ENCODE data around the gene NCOA1. TPM values are rescaled to one million over a fixed set of nuclear protein-coding genes. Genes with fewer than 3 reads are reported as not detected.

Gene NCOA1
- total RNA-seq, 1 experiment from 2014 or later = 15.4 TPM

GRCh38 chr2:24486636-24487205, 4.3 kb upstream of the NCOA1 start:
- Mint-ChIP-seq H3K4me3 (ENCODE audit: unreplicated experiment) (no peak overlapping the region), H3K27ac (ENCODE audit: low read depth, unreplicated experiment) (no peak overlapping the region), H3K9me3 (ENCODE audit: unreplicated experiment) (no peaks in the 10 kb centered on the region), H3K27me3 (ENCODE audit: insufficient read depth, unreplicated experiment) (no peaks in the 10 kb centered on the region), H3K36me3 (ENCODE audit: insufficient read depth, unreplicated experiment) (no peaks in the 10 kb centered on the region), H3K4me1 (ENCODE audit: insufficient read depth, unreplicated experiment) (peaks cover 11% of the 10 kb centered on the region)
- ChIA-PET POLR2A (interaction anchor here (1.6 kb wide), 1 partner anchor 16 kb away, joined by 3 read pairs; no protein-coding TSS in a partner anchor), CTCF (no interaction called here)
- no peak for DNase-seq (ENCODE audit: unreplicated experiment)
- intact Hi-C loops (cut with micrococcal nuclease) = no loop called here
- no peak for TF ChIP-seq CTCF (IDR thresholded peaks at IDR 0.05; ENCODE audit: unreplicated experiment)
- no TSS peak for BruUV-seq (replicated peaks)

GRCh38 chr2:24489465-24490180, 1.4 kb upstream of the NCOA1 start:
- intact Hi-C loops (cut with micrococcal nuclease) = loop anchor here (5.0 kb wide), 1 partner anchor 303 kb away; the partner anchor contains the start of genes CENPO and PTRHD1
- no TSS peak for BruUV-seq (replicated peaks)
- H3K27me3 Mint-ChIP-seq (ENCODE audit: insufficient read depth, unreplicated experiment) = no peaks in the 10 kb centered on the region
- H3K9me3 Mint-ChIP-seq (ENCODE audit: unreplicated experiment) = no peaks in the 10 kb centered on the region
- ChIA-PET POLR2A (interaction anchor here (0.9 to 1.0 kb wide), 2 partner anchors 24 to 293 kb away, joined by 3 read pairs; no protein-coding TSS in a partner anchor), CTCF (interaction anchor here (0.6 to 1.0 kb wide), 2 partner anchors 38 to 59 kb away, joined by 3 to 4 read pairs; no protein-coding TSS in a partner anchor)
- TF ChIP-seq CTCF (IDR thresholded peaks at IDR 0.05; ENCODE audit: unreplicated experiment) = no peak
- H3K4me3 Mint-ChIP-seq (ENCODE audit: unreplicated experiment) = peak overlapping the region; percentile 83
- H3K27ac Mint-ChIP-seq (ENCODE audit: low read depth, unreplicated experiment) = peak overlapping the region; percentile 89
- H3K36me3 Mint-ChIP-seq (ENCODE audit: insufficient read depth, unreplicated experiment) = no peaks in the 10 kb centered on the region
- no peak for DNase-seq (ENCODE audit: unreplicated experiment)
- H3K4me1 Mint-ChIP-seq (ENCODE audit: insufficient read depth, unreplicated experiment) = peaks cover 26% of the 10 kb centered on the region

GRCh38 chr2:24490181-24490689, 819 bp upstream of the NCOA1 start:
- intact Hi-C loops (cut with micrococcal nuclease) = loop anchor here (5.0 kb wide), 1 partner anchor 302 kb away; the partner anchor contains the start of genes CENPO and PTRHD1
- CTCF ChIA-PET = interaction anchor here (0.6 to 1.7 kb wide), 3 partner anchors 38 to 360 kb away, joined by 3 to 4 read pairs (median 3); no protein-coding TSS in a partner anchor
- peak overlapping the region; percentile 83 for H3K4me3 Mint-ChIP-seq (ENCODE audit: unreplicated experiment)
- H3K27ac Mint-ChIP-seq (ENCODE audit: low read depth, unreplicated experiment) = peak overlapping the region; percentile 89
- H3K9me3 Mint-ChIP-seq (ENCODE audit: unreplicated experiment) = no peaks in the 10 kb centered on the region
- DNase-seq (ENCODE audit: unreplicated experiment) = peak; percentile 83
- TF ChIP-seq CTCF (IDR thresholded peaks at IDR 0.05; ENCODE audit: unreplicated experiment) = no peak
- POLR2A ChIA-PET = interaction anchor here (0.9 to 1.9 kb wide), 6 partner anchors 12 to 305 kb away, joined by 3 to 5 read pairs (median 3); no protein-coding TSS in a partner anchor
- peaks cover 26% of the 10 kb centered on the region for H3K4me1 Mint-ChIP-seq (ENCODE audit: insufficient read depth, unreplicated experiment)
- H3K36me3 Mint-ChIP-seq (ENCODE audit: insufficient read depth, unreplicated experiment) = no peaks in the 10 kb centered on the region
- TSS peak; percentile 86 for BruUV-seq (replicated peaks)
- no peaks in the 10 kb centered on the region for H3K27me3 Mint-ChIP-seq (ENCODE audit: insufficient read depth, unreplicated experiment)

Data from MCF 10A (cell line).